Measurements from ENCODE around the gene FBLN1. TPM values are rescaled to one million over a fixed set of nuclear protein-coding genes. Genes with fewer than 3 reads are reported as not detected.
"Not testable (repeated sequence)": the region's sequence is repeated elsewhere in the genome, so short reads cannot be mapped to it uniquely, and the experiment has no call there.

Gene FBLN1
- total and polyA plus RNA-seq, 2 donors, result 9.3 to 36.3 TPM

- no peak for DNase-seq (ENCODE audit: low read depth in 6 of 9, low spot score in 9 of 9)
- 93% methylated on average over 8 of the region's 8 CpGs for WGBS
- Histone ChIP-seq H3K27me3 (ENCODE audit: control insufficient read depth in 2 of 2, insufficient read depth in 1 of 2, low read length in 1 of 2) (no peaks in the 10 kb centered on the region), H3K9me3 (ENCODE audit: control insufficient read depth in 2 of 2, insufficient read depth in 1 of 2, low read length in 1 of 2) (no peaks in the 10 kb centered on the region), H3K36me3 (ENCODE audit: control insufficient read depth in 2 of 2, insufficient read depth in 2 of 2, low read length in 1 of 2) (no peaks in the 10 kb centered on the region), H3K4me1 (ENCODE audit: control insufficient read depth in 2 of 2, insufficient read depth in 2 of 2, low read length in 2 of 2) (no peaks in the 10 kb centered on the region), H3K4me3 (ENCODE audit: low read length in 2 of 2) (no peak overlapping the region), H3K27ac (ENCODE audit: low read depth in 1 of 2, low read length in 1 of 2) (no peak overlapping the region)
Observed at GRCh38 chr22:45617948-45618347, 115.3 kb downstream of the FBLN1 start.

GRCh38 chr22:45620706-45621105 lies 118.0 kb downstream of the FBLN1 start:
- Histone ChIP-seq H3K36me3 (ENCODE audit: control insufficient read depth in 2 of 2, insufficient read depth in 2 of 2, low read length in 1 of 2) (no peaks in the 10 kb centered on the region), H3K27ac (ENCODE audit: low read depth in 1 of 2, low read length in 1 of 2) (no peak overlapping the region), H3K4me3 (ENCODE audit: low read length in 2 of 2) (no peak overlapping the region), H3K27me3 (ENCODE audit: control insufficient read depth in 2 of 2, insufficient read depth in 1 of 2, low read length in 1 of 2) (no peaks in the 10 kb centered on the region), H3K9me3 (ENCODE audit: control insufficient read depth in 2 of 2, insufficient read depth in 1 of 2, low read length in 1 of 2) (no peaks in the 10 kb centered on the region), H3K4me1 (ENCODE audit: control insufficient read depth in 2 of 2, insufficient read depth in 2 of 2, low read length in 2 of 2) (no peaks in the 10 kb centered on the region)
- DNase-seq (ENCODE audit: low read depth in 6 of 9, low spot score in 9 of 9), result no peak
- 95% methylated on average over 3 of the region's 3 CpGs for WGBS

- no peak for DNase-seq (ENCODE audit: low read depth in 6 of 9, low spot score in 9 of 9)
- no peaks in the 10 kb centered on the region for H3K27me3 ChIP-seq (ENCODE audit: control insufficient read depth in 2 of 2, insufficient read depth in 1 of 2, low read length in 1 of 2)
- no peaks in the 10 kb centered on the region for H3K36me3 ChIP-seq (ENCODE audit: control insufficient read depth in 2 of 2, insufficient read depth in 2 of 2, low read length in 1 of 2)
- no peak overlapping the region for H3K4me3 ChIP-seq (ENCODE audit: low read length in 2 of 2)
- no peaks in the 10 kb centered on the region for H3K9me3 ChIP-seq (ENCODE audit: control insufficient read depth in 2 of 2, insufficient read depth in 1 of 2, low read length in 1 of 2)
- no peaks in the 10 kb centered on the region for H3K4me1 ChIP-seq (ENCODE audit: control insufficient read depth in 2 of 2, insufficient read depth in 2 of 2, low read length in 2 of 2)
- no peak overlapping the region for H3K27ac ChIP-seq (ENCODE audit: low read depth in 1 of 2, low read length in 1 of 2)
- WGBS, result 92% methylated on average over 11 of the region's 11 CpGs
Observed at GRCh38 chr22:45621836-45622600, 119.3 kb downstream of the FBLN1 start.

GRCh38 chr22:45623464-45624145 lies 120.9 kb downstream of the FBLN1 start:
- not testable (repeated sequence) for H3K27ac ChIP-seq (ENCODE audit: low read depth in 1 of 2, low read length in 1 of 2); DNase-seq (ENCODE audit: low read depth in 6 of 9, low spot score in 9 of 9); H3K4me1 ChIP-seq (ENCODE audit: control insufficient read depth in 2 of 2, insufficient read depth in 2 of 2, low read length in 2 of 2); H3K4me3 ChIP-seq (ENCODE audit: low read length in 2 of 2); H3K36me3 ChIP-seq (ENCODE audit: control insufficient read depth in 2 of 2, insufficient read depth in 2 of 2, low read length in 1 of 2); H3K9me3 ChIP-seq (ENCODE audit: control insufficient read depth in 2 of 2, insufficient read depth in 1 of 2, low read length in 1 of 2); H3K27me3 ChIP-seq (ENCODE audit: control insufficient read depth in 2 of 2, insufficient read depth in 1 of 2, low read length in 1 of 2)
- WGBS, result 79% methylated on average over 3 of the region's 3 CpGs

- H3K4me1 ChIP-seq (ENCODE audit: control insufficient read depth in 2 of 2, insufficient read depth in 2 of 2, low read length in 2 of 2), result no peaks in the 10 kb centered on the region
- H3K27ac ChIP-seq (ENCODE audit: low read depth in 1 of 2, low read length in 1 of 2), result no peak overlapping the region
- no peaks in the 10 kb centered on the region for H3K36me3 ChIP-seq (ENCODE audit: control insufficient read depth in 2 of 2, insufficient read depth in 2 of 2, low read length in 1 of 2)
- H3K4me3 ChIP-seq (ENCODE audit: low read length in 2 of 2), result no peak overlapping the region
- H3K27me3 ChIP-seq (ENCODE audit: control insufficient read depth in 2 of 2, insufficient read depth in 1 of 2, low read length in 1 of 2), result peaks cover 0 to 16% of the 10 kb centered on the region in 2 donors
- WGBS, result 85% methylated on average over 22 of the region's 22 CpGs
- no peak for DNase-seq (ENCODE audit: low read depth in 6 of 9, low spot score in 9 of 9)
- no peaks in the 10 kb centered on the region for H3K9me3 ChIP-seq (ENCODE audit: control insufficient read depth in 2 of 2, insufficient read depth in 1 of 2, low read length in 1 of 2)
Observed at GRCh38 chr22:45626198-45626651, 123.5 kb downstream of the FBLN1 start.

- Histone ChIP-seq H3K27me3 (ENCODE audit: control insufficient read depth in 2 of 2, insufficient read depth in 1 of 2, low read length in 1 of 2) (peaks cover 0 to 30% of the 10 kb centered on the region in 2 donors), H3K4me1 (ENCODE audit: control insufficient read depth in 2 of 2, insufficient read depth in 2 of 2, low read length in 2 of 2) (no peaks in the 10 kb centered on the region), H3K9me3 (ENCODE audit: control insufficient read depth in 2 of 2, insufficient read depth in 1 of 2, low read length in 1 of 2) (no peaks in the 10 kb centered on the region), H3K4me3 (ENCODE audit: low read length in 2 of 2) (no peak overlapping the region), H3K27ac (ENCODE audit: low read depth in 1 of 2, low read length in 1 of 2) (no peak overlapping the region), H3K36me3 (ENCODE audit: control insufficient read depth in 2 of 2, insufficient read depth in 2 of 2, low read length in 1 of 2) (no peaks in the 10 kb centered on the region)
- WGBS, result 96% methylated on average over 22 of the region's 22 CpGs
- DNase-seq (ENCODE audit: low read depth in 6 of 9, low spot score in 9 of 9), result no peak
Observed at GRCh38 chr22:45627489-45628233, 125.0 kb downstream of the FBLN1 start.

- Histone ChIP-seq H3K36me3 (ENCODE audit: control insufficient read depth in 2 of 2, insufficient read depth in 2 of 2, low read length in 1 of 2) (no peaks in the 10 kb centered on the region), H3K4me1 (ENCODE audit: control insufficient read depth in 2 of 2, insufficient read depth in 2 of 2, low read length in 2 of 2) (no peaks in the 10 kb centered on the region), H3K27me3 (ENCODE audit: control insufficient read depth in 2 of 2, insufficient read depth in 1 of 2, low read length in 1 of 2) (peaks cover 0 to 39% of the 10 kb centered on the region in 2 donors), H3K27ac (ENCODE audit: low read depth in 1 of 2, low read length in 1 of 2) (no peak overlapping the region), H3K9me3 (ENCODE audit: control insufficient read depth in 2 of 2, insufficient read depth in 1 of 2, low read length in 1 of 2) (no peaks in the 10 kb centered on the region), H3K4me3 (ENCODE audit: low read length in 2 of 2) (no peak overlapping the region)
- no peak for DNase-seq (ENCODE audit: low read depth in 6 of 9, low spot score in 9 of 9)
- 77% methylated on average over 5 of the region's 5 CpGs for WGBS
Observed at GRCh38 chr22:45628515-45628914, 125.8 kb downstream of the FBLN1 start.

- 75% methylated on average over 15 of the region's 15 CpGs for WGBS
- peaks cover 0 to 43% of the 10 kb centered on the region in 2 donors for H3K27me3 ChIP-seq (ENCODE audit: control insufficient read depth in 2 of 2, insufficient read depth in 1 of 2, low read length in 1 of 2)
Observed at GRCh38 chr22:45629469-45630089, 126.9 kb downstream of the FBLN1 start.

More at GRCh38 chr22:45629469-45630089, 126.9 kb downstream of the FBLN1 start:
- Histone ChIP-seq H3K4me1 (ENCODE audit: control insufficient read depth in 2 of 2, insufficient read depth in 2 of 2, low read length in 2 of 2) (no peaks in the 10 kb centered on the region), H3K27ac (ENCODE audit: low read depth in 1 of 2, low read length in 1 of 2) (no peak overlapping the region), H3K36me3 (ENCODE audit: control insufficient read depth in 2 of 2, insufficient read depth in 2 of 2, low read length in 1 of 2) (no peaks in the 10 kb centered on the region), H3K9me3 (ENCODE audit: control insufficient read depth in 2 of 2, insufficient read depth in 1 of 2, low read length in 1 of 2) (no peaks in the 10 kb centered on the region), H3K4me3 (ENCODE audit: low read length in 2 of 2) (no peak overlapping the region)
- no peak for DNase-seq (ENCODE audit: low read depth in 6 of 9, low spot score in 9 of 9)
